SK-N-SH (cell line): ENCODE data around the gene C19orf33.

Experiments used
- EZH2phosphoT487 ChIP-seq: fragments of 200-600 bp; sonication (generic); IDR thresholded peaks from 2 replicates; pipeline ENCODE4 v1.6.1; 2017; ENCODE audit warnings: low read depth, mixed run types, mild to moderate bottlenecking, antibody characterized with exemption, moderate library complexity, borderline replicate concordance
- JUND ChIP-seq: IDR thresholded peaks from 2 replicates; pipeline ENCODE4 v1.4.0; 2012
- MXI1 ChIP-seq: IDR thresholded peaks from 2 replicates; pipeline ENCODE4 v1.6.1; 2012; ENCODE audit warnings: mild to moderate bottlenecking, low read depth, low read length, improper control_type of control experiment
- POLR2AphosphoS5 ChIP-seq: IDR thresholded peaks from 2 replicates; pipeline ENCODE4 v1.6.1; 2012; ENCODE audit warnings: low read depth, low read length
- SMC3 ChIP-seq: IDR thresholded peaks from 2 replicates; pipeline ENCODE4 v1.6.1; 2012; ENCODE audit warnings: low read depth, low read length, improper control_type of control experiment
- TAF1 ChIP-seq: IDR thresholded peaks from 2 replicates; pipeline ENCODE4 v1.6.1; 2012; ENCODE audit warnings: low read depth, mild to moderate bottlenecking, low read length, moderate library complexity, borderline replicate concordance
- TEAD4 ChIP-seq: IDR thresholded peaks from 2 replicates; pipeline ENCODE4 v1.4.0; 2012; ENCODE audit warnings: mild to moderate bottlenecking, borderline replicate concordance; ENCODE audit not compliant: insufficient read depth

DNA sequence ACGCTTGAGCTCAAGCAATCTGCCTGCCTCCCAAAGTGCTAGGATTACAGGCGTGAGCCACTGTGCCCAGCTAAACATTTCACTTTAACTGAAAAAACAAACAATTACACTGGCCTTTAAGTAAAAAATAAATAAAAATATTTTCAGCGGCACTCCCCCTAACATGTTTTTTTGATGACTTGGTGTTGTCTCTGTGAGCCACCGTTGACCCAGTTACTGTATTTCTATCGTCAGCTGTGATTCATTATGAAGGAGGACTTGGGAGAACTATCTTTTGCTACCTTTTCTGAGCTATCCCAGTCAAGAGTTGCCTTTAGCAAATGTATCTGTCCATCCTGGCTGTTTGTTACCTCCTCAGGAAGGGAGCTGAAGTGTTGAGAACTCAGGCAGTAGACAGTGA, 18.5 kb upstream of the C19orf33 start:
- TF ChIP-seq TEAD4 (no peak), SMC3 (no peak), JUND (no peak), MXI1 (no peak), EZH2phosphoT487 (no peak), POLR2AphosphoS5 (no peak), TAF1 (no peak)
